PFSK-1 (cell line): ENCODE data around the gene ISG20.

Experiments
- POLR2AphosphoS5 ChIP-seq: IDR thresholded peaks from 2 replicates; pipeline ENCODE4 v1.6.1; 2012; ENCODE audit warnings: low read depth, mild to moderate bottlenecking, control low read depth, low read length, moderate library complexity
- SIN3A ChIP-seq: IDR thresholded peaks from 2 replicates; pipeline ENCODE4 v1.6.1; 2012; ENCODE audit warnings: mild to moderate bottlenecking, low read length, moderate library complexity, borderline replicate concordance; ENCODE audit not compliant: insufficient read depth
- TAF1 ChIP-seq: IDR thresholded peaks from 2 replicates; pipeline ENCODE4 v1.6.1; 2012; ENCODE audit warnings: low read length, control low read depth, borderline replicate concordance; ENCODE audit not compliant: insufficient read depth

DNA sequence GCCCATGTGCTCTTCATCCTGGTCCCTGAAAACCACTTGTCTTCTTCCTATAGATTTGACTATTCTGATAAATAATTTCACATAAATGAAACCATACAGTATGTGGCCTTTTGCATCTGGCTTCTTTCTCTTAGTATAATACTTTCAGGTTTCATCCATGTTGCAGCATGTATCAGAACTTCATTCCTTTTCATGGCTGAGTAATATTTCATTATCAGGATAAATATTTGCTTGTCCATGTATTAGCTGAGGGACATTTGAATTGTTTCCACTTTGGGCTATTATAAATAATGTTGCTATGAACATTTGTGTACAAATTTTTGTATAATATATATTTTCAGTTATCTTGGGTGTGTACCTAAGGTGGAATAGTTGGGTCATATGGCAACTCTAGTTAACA is 47.4 kb upstream of the ISG20 start:
- no peak for TF ChIP-seq POLR2AphosphoS5
- no peak for TF ChIP-seq TAF1
- TF ChIP-seq SIN3A = no peak
